HepG2 (cell line): ENCODE results near the gene STMND1. TPM values are rescaled to one million over a fixed set of nuclear protein-coding genes. Genes with fewer than 3 reads are reported as not detected.
A peak's percentile ranks its signal among the peaks of the same experiment; 100 is the strongest.

ENCODE experiments used
- BCL6 ChIP-seq: IDR thresholded peaks from 2 replicates; pipeline ENCODE4 v1.6.1; 2016; ENCODE audit warnings: missing genetic modification reagents, missing compliant biosample characterization
- CHCHD3 ChIP-seq: sonication (generic); formaldehyde crosslinking; IDR thresholded peaks from 2 replicates; pipeline ENCODE4 v1.8.0; 2022; ENCODE audit warnings: mild to moderate bottlenecking, missing genetic modification reagents, moderate library complexity
- CHD4 ChIP-seq: fragments of 200-600 bp; sonication (generic); IDR thresholded peaks from 2 replicates; pipeline ENCODE4 v1.7.0; 2017; ENCODE audit warnings: mild to moderate bottlenecking, low read length, borderline replicate concordance
- CREM ChIP-seq, 2 experiments: sonication (generic) in 1 of 2; formaldehyde crosslinking in 1 of 2; IDR thresholded peaks; 2 replicates each; pipeline versions ENCODE4 v1.4.0 to v1.6.1; 2016 to 2020; ENCODE audit warnings: antibody characterized with exemption in 1 of 2, mild to moderate bottlenecking in 1 of 2, missing genetic modification reagents in 1 of 2
- DNMT3B ChIP-seq: conservative IDR thresholded peaks from 2 replicates; pipeline ENCODE4 v1.6.1; 2016; ENCODE audit warnings: missing biosample characterization, control low read depth
- FOXP4 ChIP-seq: sonication (generic); formaldehyde crosslinking; IDR thresholded peaks from 2 replicates; pipeline ENCODE4 v1.4.0; 2020; ENCODE audit warnings: missing genetic modification reagents
- HES4 ChIP-seq: sonication (generic); formaldehyde crosslinking; IDR thresholded peaks from 2 replicates; pipeline ENCODE4 v1.9.0; 2021; ENCODE audit warnings: mild to moderate bottlenecking, missing genetic modification reagents, borderline replicate concordance
- IKZF4 ChIP-seq: sonication (generic); formaldehyde crosslinking; IDR thresholded peaks from 2 replicates; pipeline ENCODE4 v1.5.1; 2020; ENCODE audit warnings: borderline replicate concordance, mild to moderate bottlenecking, low read depth, missing genetic modification reagents; ENCODE audit errors: not compliant biosample characterization
- MBD4 ChIP-seq: IDR thresholded peaks from 2 replicates; pipeline ENCODE4 v1.6.1; 2012; ENCODE audit warnings: low read length, inconsistent platforms, borderline replicate concordance
- MEF2D ChIP-seq: sonication (generic); formaldehyde crosslinking; IDR thresholded peaks from 2 replicates; pipeline ENCODE4 v1.5.1; 2020; ENCODE audit warnings: mild to moderate bottlenecking, missing genetic modification reagents
- NR2F2 ChIP-seq: IDR thresholded peaks from 2 replicates; pipeline ENCODE4 v1.6.1; 2012; ENCODE audit warnings: low read depth, inconsistent platforms, borderline replicate concordance
- SALL1 ChIP-seq: sonication (generic); formaldehyde crosslinking; IDR thresholded peaks from 2 replicates; pipeline ENCODE4 v1.8.0; 2022; ENCODE audit warnings: mild to moderate bottlenecking, missing genetic modification reagents
- SIX4 ChIP-seq: sonication (generic); formaldehyde crosslinking; IDR thresholded peaks from 2 replicates; pipeline ENCODE4 v1.4.0; 2020; ENCODE audit warnings: missing genetic modification reagents
- TBP ChIP-seq: sonication (generic); formaldehyde crosslinking; IDR thresholded peaks from 2 replicates; pipeline ENCODE4 v1.5.0; 2020; ENCODE audit warnings: missing genetic modification reagents
- THYN1 ChIP-seq: sonication (generic); formaldehyde crosslinking; IDR thresholded peaks from 2 replicates; pipeline ENCODE4 v1.8.1; 2023; ENCODE audit warnings: low read depth, mild to moderate bottlenecking, moderate library complexity, missing genetic modification reagents, borderline replicate concordance
- ZBTB2 ChIP-seq: sonication (generic); formaldehyde crosslinking; IDR thresholded peaks from 2 replicates; pipeline ENCODE4 v1.8.0; 2022; ENCODE audit warnings: low read depth, missing genetic modification reagents
- ZC3H4 ChIP-seq: sonication (generic); formaldehyde crosslinking; IDR thresholded peaks from 2 replicates; pipeline ENCODE4 v1.4.0; 2020; ENCODE audit warnings: missing genetic modification reagents, borderline replicate concordance
- ZMYM2 ChIP-seq: sonication (generic); formaldehyde crosslinking; IDR thresholded peaks from 2 replicates; pipeline ENCODE4 v1.8.0; 2022; ENCODE audit warnings: mild to moderate bottlenecking, missing genetic modification reagents
- ZNF121 ChIP-seq: sonication (generic); formaldehyde crosslinking; IDR thresholded peaks from 2 replicates; pipeline ENCODE4 v1.5.0; 2020; ENCODE audit warnings: mild to moderate bottlenecking, missing genetic modification reagents
- ZNF3 ChIP-seq: IDR thresholded peaks from 2 replicates; pipeline ENCODE4 v1.7.0; 2017; ENCODE audit warnings: inconsistent platforms
- ZNF563 ChIP-seq: sonication (generic); formaldehyde crosslinking; IDR thresholded peaks from 2 replicates; pipeline ENCODE4 v1.8.0; 2022; ENCODE audit warnings: mild to moderate bottlenecking, moderate library complexity, missing genetic modification reagents
- ZNF607 ChIP-seq: sonication (generic); formaldehyde crosslinking; IDR thresholded peaks from 2 replicates; pipeline ENCODE4 v1.5.1; 2020; ENCODE audit warnings: missing genetic modification reagents, mild to moderate bottlenecking, borderline replicate concordance
- polyA plus RNA-seq, 8 experiments: library from polyadenylated mRNA; depleted of rRNA in 3 of 8; stranded (reverse) in 7 of 8; unstranded in 1 of 8; fragments of >200 nt; fragmentation: Illumina TruSeq in 4 of 8; extraction: Trizol in 4 of 8; gene quantifications; 2 replicates each; pipeline versions ENCODE4 v1.2.1 to v1.2.3, GENCODE V29; 2011 to 2016; ENCODE audit warnings: low read depth in 4 of 8, missing spikeins in 1 of 8, mixed read lengths in 1 of 8; ENCODE audit not compliant: insufficient read depth in 1 of 8
- total RNA-seq, 5 experiments: library from RNA; depleted of rRNA; stranded (reverse); fragments of >200 nt; fragmentation: Illumina TruSeq; extraction: Trizol; gene quantifications; 2 replicates each; pipeline ENCODE4 v1.2.3, GENCODE V29; 2016; ENCODE audit warnings: low read depth in 1 of 5
- TF ChIP-seq, protein P1 (sequence below): sonication (generic); formaldehyde crosslinking; IDR thresholded peaks from 2 replicates; pipeline ENCODE4 v1.8.0; 2022; ENCODE audit warnings: missing genetic modification reagents, mild to moderate bottlenecking, borderline replicate concordance
- TF ChIP-seq, protein P2 (sequence below): IDR thresholded peaks from 2 replicates; pipeline ENCODE4 v1.6.1; 2018; ENCODE audit warnings: missing genetic modification reagents, mild to moderate bottlenecking, missing compliant biosample characterization
- TF ChIP-seq, protein P3 (sequence below): sonication (generic); formaldehyde crosslinking; IDR thresholded peaks from 2 replicates; pipeline ENCODE4 v1.4.0; 2020; ENCODE audit warnings: missing genetic modification reagents

STMND1 gene
- total and polyA plus RNA-seq, 2 of the 13 experiments (the other 11 are each of a cell fraction or from before 2014, with no cell fraction given): not detected

DNA sequence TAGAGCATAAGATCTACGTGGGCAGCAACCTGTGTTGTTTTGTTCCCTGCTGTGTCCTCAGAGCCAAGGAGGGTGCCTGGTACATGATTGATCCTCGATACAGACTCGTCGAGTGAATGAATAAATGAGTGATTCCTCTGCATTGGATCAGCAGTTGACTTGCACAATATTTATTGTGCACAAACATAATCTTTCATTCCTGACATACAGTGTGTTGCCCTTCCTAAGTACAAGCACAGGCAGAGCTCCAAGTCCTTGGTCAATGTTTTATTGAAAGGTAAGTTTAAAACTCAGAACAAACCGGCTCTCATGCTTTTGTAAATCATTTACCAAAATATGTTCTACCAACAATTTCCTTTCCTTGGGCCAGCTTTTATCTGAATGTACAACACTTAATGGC is 57.4 kb downstream of the STMND1 start (continued):
- no peak for TF ChIP-seq CREM (IDR thresholded peaks at IDR 0.05)
- no peak for TF ChIP-seq CREM (CRISPR knock-in tag; IDR thresholded peaks at IDR 0.05)
- no peak for TF ChIP-seq CHCHD3 (CRISPR knock-in tag)
- TF ChIP-seq SIX4 (CRISPR knock-in tag): no peak
- TF ChIP-seq IKZF4: no peak
- TF ChIP-seq MEF2D (CRISPR knock-in tag): no peak; the same call in 1 of the 2 replicates
- peak; percentile 78; the same call in 1 of the 2 replicates for TF ChIP-seq ZNF3
- no peak for TF ChIP-seq CHD4
- TF ChIP-seq MBD4: no peak
- peak; percentile 61; the same call in 1 of the 2 replicates for TF ChIP-seq SALL1 (CRISPR knock-in tag)
- TF ChIP-seq FOXP4 (CRISPR knock-in tag): peak; percentile 58
- TF ChIP-seq NR2F2: no peak
- 0 out of 2 replicates have a peak, but pooled peaks have one; percentile 19 for TF ChIP-seq ZMYM2 (CRISPR knock-in tag)
- TF ChIP-seq, protein P1, sequence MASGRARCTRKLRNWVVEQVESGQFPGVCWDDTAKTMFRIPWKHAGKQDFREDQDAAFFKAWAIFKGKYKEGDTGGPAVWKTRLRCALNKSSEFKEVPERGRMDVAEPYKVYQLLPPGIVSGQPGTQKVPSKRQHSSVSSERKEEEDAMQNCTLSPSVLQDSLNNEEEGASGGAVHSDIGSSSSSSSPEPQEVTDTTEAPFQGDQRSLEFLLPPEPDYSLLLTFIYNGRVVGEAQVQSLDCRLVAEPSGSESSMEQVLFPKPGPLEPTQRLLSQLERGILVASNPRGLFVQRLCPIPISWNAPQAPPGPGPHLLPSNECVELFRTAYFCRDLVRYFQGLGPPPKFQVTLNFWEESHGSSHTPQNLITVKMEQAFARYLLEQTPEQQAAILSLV (CRISPR knock-in tag): no peak
- TF ChIP-seq ZC3H4 (CRISPR knock-in tag): no peak
- TF ChIP-seq, protein P2, sequence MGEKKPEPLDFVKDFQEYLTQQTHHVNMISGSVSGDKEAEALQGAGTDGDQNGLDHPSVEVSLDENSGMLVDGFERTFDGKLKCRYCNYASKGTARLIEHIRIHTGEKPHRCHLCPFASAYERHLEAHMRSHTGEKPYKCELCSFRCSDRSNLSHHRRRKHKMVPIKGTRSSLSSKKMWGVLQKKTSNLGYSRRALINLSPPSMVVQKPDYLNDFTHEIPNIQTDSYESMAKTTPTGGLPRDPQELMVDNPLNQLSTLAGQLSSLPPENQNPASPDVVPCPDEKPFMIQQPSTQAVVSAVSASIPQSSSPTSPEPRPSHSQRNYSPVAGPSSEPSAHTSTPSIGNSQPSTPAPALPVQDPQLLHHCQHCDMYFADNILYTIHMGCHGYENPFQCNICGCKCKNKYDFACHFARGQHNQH (CRISPR knock-in tag): no peak
- peak; percentile 29; the same call in 1 of the 2 replicates for TF ChIP-seq BCL6
- TF ChIP-seq HES4 (CRISPR knock-in tag): no peak
- TF ChIP-seq THYN1 (CRISPR knock-in tag): no peak
- TF ChIP-seq, protein P3, sequence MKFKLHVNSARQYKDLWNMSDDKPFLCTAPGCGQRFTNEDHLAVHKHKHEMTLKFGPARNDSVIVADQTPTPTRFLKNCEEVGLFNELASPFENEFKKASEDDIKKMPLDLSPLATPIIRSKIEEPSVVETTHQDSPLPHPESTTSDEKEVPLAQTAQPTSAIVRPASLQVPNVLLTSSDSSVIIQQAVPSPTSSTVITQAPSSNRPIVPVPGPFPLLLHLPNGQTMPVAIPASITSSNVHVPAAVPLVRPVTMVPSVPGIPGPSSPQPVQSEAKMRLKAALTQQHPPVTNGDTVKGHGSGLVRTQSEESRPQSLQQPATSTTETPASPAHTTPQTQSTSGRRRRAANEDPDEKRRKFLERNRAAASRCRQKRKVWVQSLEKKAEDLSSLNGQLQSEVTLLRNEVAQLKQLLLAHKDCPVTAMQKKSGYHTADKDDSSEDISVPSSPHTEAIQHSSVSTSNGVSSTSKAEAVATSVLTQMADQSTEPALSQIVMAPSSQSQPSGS (CRISPR knock-in tag): no peak
- no peak for TF ChIP-seq ZBTB2 (CRISPR knock-in tag)
- TF ChIP-seq ZNF563 (CRISPR knock-in tag): no peak
- TF ChIP-seq TBP (CRISPR knock-in tag): no peak
- no peak for TF ChIP-seq ZNF121 (CRISPR knock-in tag)
- TF ChIP-seq DNMT3B: no peak
- TF ChIP-seq ZNF607 (CRISPR knock-in tag): no peak
